Measurements from ENCODE around the gene BNIP5.

DNA sequence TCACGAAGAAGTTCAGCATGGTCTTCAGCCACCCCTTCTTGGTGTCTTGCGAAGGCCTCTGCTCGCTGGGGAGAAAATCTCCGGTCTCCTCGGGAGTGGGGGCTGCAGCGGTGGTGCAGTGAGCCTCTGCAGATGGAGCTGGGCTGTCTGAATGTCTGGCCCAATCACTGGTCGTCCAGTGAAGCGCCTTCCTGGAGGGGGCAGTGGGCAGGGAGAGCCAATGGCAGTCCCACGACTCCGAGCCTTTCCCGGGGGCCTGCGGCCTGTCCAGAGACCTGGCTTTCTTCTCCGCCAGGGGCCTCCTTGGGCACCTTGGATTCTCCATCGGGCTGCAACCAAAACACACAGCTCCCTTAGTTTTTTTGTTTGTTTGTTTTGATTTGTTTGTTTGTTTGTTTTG lies 6.3 kb downstream of the BNIP5 start:
- TF ChIP-seq, protein P1, sequence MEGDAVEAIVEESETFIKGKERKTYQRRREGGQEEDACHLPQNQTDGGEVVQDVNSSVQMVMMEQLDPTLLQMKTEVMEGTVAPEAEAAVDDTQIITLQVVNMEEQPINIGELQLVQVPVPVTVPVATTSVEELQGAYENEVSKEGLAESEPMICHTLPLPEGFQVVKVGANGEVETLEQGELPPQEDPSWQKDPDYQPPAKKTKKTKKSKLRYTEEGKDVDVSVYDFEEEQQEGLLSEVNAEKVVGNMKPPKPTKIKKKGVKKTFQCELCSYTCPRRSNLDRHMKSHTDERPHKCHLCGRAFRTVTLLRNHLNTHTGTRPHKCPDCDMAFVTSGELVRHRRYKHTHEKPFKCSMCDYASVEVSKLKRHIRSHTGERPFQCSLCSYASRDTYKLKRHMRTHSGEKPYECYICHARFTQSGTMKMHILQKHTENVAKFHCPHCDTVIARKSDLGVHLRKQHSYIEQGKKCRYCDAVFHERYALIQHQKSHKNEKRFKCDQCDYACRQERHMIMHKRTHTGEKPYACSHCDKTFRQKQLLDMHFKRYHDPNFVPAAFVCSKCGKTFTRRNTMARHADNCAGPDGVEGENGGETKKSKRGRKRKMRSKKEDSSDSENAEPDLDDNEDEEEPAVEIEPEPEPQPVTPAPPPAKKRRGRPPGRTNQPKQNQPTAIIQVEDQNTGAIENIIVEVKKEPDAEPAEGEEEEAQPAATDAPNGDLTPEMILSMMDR (IDR thresholded peaks at IDR 0.05; ENCODE audit: low read depth, low read length, missing input control), result no peak
- no peak for TF ChIP-seq GABPA (IDR thresholded peaks at IDR 0.05 in 1 of 2, conservative IDR thresholded peaks at IDR 0.05 in 1 of 2)

Data from liver (tissue), 3 donors.